ENCODE results near the gene GJD2.

- TF ChIP-seq EZH2 (IDR thresholded peaks at IDR 0.05; ENCODE audit: insufficient read depth, poor library complexity, severe bottlenecking) (no peak), EZH2phosphoT487 (IDR thresholded peaks at IDR 0.05; ENCODE audit: insufficient read depth, low read depth) (no peak)
Observed at GRCh38 chr15:34793071-34793470, 38.3 kb upstream of the GJD2 start.

Data from GM23248 (cell line).